Erythroblast (primary cell): ENCODE results near the gene ASB9.

Source experiments
- GATA1 ChIP-seq: IDR thresholded peaks from 2 replicates; pipeline ENCODE4 v1.6.1; 2011; ENCODE audit warnings: low read depth, mild to moderate bottlenecking, control low read depth, low read length, moderate library complexity
- POLR2A ChIP-seq: IDR thresholded peaks from 2 replicates; pipeline ENCODE4 v1.6.1; 2011; ENCODE audit warnings: mild to moderate bottlenecking, low read length

- TF ChIP-seq POLR2A, result no peak
- no peak for TF ChIP-seq GATA1
Measured at GRCh38 chrX:15194146-15194545, 75.7 kb downstream of the ASB9 start.
